HK-2 (cell line): Measurements from ENCODE around the gene SLC8A1.

Source experiments
- DNase-seq: peaks from one replicate; pipeline ENCODE4 v3.0.0-alpha.2; 2018; ENCODE audit not compliant: unreplicated experiment

Gene SLC8A1

DNA sequence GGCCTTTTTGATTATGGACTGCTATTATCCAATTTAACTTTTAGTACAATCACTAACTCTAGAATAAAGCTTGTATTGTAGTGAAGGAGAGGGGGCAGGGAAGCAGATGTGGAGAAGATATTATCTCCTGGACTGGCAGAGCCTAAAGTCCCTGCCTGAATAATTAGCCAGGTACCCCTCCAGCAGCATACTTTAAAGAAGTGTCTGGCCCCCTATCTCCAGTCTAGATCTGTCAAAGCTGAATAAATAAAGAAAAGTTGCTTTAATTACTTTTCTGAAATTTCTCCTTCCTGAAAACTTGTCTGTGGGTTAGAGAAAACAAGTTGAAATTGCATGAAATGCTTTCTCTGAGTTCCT, 258.2 kb downstream of the SLC8A1 start:
- DNase-seq: no peak

DNA sequence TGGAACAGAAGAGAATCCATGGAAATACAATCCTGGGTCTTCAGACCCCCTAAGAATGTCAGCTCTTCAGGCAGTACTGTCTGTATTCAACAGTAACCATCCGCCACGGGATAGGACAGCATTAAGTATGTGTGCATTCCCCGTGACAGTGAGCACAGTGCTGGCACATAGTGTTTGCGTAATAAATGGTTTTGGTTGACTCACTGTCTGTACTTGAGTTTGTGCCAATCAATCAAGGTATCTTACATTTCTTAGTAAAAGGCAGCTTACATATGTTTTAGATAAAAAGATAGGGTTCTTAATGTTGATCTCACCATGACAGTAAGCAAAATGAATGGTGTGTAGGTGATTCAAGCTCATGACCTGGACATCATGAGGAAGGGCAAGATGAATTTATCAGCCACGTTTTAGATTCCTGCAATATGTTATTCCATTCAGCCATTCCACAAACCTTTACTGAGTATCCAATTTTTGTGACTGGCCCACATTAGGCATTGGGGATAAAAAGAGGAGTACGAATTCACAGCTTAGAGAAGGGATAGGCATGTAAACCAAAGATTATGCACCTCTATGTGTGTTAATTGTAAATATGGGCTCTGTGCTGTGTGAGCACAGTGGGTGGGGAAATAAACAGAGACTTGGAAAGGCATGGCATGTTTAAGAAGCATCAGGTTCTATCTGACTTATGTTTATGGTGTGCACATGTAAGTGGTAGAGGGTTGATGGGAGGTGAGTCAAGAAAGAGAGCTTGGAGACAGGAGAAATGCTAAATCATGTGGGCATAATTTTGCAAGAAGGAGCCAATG, 258.8 kb downstream of the SLC8A1 start:
- DNase-seq: no peak

- no peak for DNase-seq
Measured at GRCh38 chr2:40190457-40190856, 261.4 kb downstream of the SLC8A1 start.

GRCh38 chr2:40189881-40190280, 262.0 kb downstream of the SLC8A1 start:
- DNase-seq: no peak

GRCh38 chr2:40187054-40187453, 264.8 kb downstream of the SLC8A1 start:
- DNase-seq: no peak

- DNase-seq: no peak
Measured at GRCh38 chr2:40184551-40184950, 267.3 kb downstream of the SLC8A1 start.

DNA sequence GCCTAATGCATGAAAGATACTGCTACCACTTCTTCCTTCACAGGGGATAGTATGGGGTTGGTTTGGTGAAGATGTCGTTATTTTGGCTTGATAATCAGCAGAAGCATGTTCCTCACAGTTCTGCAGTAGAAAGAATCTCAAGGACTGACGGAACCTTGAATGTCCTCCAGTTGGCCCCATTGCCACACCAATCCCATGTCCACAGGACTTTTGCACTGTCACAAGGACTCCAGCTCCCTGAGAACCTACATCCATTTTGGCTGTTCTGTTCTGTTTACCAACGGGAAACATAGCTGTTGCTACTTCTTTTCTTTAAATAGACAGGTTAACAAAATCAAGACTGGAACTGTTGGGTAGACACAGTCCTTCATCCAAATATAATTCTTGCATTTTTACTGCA, 270.0 kb downstream of the SLC8A1 start:
- DNase-seq: no peak

DNA sequence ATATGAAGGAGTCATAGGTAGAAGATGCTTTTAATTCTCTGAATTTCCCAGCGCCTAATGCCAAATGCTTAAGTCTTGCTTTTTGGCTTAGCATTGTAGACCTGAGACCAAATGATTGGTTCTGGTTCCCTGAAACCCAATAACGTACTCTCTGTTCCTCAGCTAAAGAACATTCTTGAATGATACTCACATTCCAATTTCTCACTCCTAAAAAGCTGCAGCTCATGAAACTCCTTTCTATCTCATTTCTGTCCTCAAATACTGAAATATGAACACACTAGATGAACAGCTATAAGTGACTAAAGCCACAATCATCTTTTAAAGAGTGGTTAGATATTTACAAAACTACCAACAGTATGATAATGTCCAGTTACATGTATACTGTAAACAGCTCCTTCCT, 272.1 kb downstream of the SLC8A1 start:
- DNase-seq: no peak

- no peak for DNase-seq
Measured at GRCh38 chr2:40178971-40179370, 272.9 kb downstream of the SLC8A1 start.

DNA sequence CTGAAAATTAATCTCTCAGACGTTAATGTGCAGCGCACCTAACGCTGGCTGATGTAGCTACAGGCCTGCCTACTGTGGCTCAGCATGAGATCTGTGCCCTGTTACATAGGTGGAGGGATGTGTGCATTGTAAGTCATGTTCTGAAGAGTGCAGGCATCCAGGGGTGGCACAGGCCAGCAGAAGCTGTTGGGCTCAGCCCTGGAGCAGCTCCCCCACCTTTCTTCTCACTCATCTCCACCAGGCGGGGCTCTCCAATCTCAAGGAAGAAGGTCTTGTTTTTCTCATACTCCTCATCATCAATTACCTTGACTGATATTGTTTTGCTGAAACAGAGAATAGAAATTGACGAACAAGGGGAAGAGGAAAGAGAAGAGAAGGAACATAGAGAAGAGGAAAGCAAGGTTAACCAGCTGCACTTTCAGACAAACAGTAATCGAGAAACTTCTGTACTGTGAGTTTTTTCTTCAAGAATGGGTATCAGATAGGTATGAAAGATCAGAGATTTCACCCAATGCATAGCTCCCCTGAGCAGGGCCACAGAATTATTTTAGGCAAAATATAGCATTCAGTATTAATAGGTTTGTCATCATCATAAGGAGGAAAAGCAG, 273.6 kb downstream of the SLC8A1 start:
- no peak for DNase-seq

DNA sequence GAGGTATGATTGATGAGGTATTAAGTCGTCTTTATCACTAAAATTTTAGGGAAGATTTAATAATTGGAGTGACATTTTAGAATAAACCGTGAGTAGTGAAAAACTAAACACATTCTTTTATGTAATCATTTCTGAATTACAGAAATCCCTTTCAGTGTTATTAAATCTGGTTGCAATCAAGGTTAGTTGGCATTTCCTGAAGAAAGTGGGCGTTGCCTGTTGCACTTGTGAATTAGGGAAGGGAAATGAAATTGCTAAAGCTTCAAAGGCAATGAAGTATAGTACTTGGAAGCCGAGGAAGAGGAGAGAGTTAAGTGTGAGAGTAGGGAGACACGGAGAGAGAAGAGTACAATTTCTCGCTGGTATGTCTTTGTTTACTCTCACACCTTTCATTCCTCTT, 274.5 kb downstream of the SLC8A1 start:
- DNase-seq: no peak

DNA sequence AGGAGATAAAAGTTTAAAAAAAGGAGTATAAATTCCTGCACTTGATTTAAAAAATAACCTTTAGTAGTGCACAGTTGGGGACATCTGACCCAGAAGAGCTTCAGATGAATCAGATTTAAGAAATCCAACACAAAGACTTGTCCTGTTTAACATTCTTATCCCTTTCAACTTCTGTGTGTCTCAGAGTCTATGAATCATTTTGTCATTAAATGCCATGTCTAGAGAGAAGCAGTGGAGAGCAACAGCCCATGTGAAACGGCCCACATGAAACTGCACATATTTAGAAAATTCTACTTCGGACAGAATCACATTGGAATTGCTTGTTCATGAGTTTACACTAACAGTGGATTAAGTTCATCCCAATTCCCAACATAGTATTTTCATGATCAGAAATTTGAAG, 278.6 kb downstream of the SLC8A1 start:
- DNase-seq: no peak

GRCh38 chr2:40169856-40170255, 282.0 kb downstream of the SLC8A1 start:
- no peak for DNase-seq

DNA sequence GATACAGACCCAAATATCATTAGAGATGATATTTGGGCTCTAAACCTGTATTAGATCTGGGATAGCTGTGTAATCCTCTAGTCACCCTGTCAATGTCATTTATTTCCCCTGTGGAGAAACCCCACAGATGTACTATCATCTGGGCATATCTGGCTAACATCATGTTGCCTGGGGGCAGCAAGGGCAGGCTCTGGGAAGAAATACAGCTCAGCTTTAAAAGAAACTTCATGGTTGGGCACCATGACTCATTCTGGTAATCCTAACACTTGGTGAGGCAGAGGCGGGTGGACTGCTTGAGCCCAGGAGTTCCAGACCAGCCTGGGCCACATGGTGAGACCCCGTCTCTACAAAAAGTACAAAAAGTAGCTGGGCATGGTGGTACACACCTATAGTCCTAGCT, 282.5 kb downstream of the SLC8A1 start:
- DNase-seq: no peak

GRCh38 chr2:40168546-40168945, 283.3 kb downstream of the SLC8A1 start:
- DNase-seq: no peak

GRCh38 chr2:40168032-40168431, 283.9 kb downstream of the SLC8A1 start:
- no peak for DNase-seq

DNA sequence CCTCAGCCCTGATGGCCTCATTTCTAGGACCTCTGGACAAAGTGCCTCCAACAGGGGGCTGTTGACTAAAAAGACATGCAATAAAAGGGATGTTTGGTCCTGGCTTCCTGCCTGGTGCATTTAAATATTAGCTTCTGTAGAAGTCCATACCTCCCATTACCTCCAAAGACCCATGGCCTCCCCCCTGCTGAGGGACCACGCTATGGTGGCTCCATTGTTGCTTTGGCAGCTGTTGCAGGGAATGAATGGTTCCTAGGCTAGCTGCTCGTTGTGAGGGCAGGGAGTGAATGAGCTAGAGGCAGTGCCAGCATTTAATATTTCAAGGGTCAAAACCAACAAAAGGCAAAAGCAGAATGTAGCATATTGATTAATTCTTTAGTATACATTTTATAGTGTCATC, 285.9 kb downstream of the SLC8A1 start:
- no peak for DNase-seq

DNA sequence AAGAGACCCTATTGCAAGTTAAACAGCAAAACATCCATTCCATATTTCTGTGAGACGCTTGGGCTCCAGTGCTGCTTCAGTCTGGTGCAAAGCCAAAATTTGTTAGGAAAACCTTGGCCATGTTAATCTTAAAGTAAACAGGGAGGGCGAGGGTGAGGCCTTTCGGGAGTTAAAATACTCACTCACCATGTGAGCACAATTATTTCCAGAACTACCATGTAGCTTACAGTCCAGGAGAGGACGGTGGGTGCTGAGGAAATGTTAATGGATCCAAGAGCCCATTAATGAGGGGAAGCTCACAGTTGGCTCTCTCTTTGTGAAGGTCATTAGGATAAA, 286.4 kb downstream of the SLC8A1 start:
- DNase-seq: no peak

DNA sequence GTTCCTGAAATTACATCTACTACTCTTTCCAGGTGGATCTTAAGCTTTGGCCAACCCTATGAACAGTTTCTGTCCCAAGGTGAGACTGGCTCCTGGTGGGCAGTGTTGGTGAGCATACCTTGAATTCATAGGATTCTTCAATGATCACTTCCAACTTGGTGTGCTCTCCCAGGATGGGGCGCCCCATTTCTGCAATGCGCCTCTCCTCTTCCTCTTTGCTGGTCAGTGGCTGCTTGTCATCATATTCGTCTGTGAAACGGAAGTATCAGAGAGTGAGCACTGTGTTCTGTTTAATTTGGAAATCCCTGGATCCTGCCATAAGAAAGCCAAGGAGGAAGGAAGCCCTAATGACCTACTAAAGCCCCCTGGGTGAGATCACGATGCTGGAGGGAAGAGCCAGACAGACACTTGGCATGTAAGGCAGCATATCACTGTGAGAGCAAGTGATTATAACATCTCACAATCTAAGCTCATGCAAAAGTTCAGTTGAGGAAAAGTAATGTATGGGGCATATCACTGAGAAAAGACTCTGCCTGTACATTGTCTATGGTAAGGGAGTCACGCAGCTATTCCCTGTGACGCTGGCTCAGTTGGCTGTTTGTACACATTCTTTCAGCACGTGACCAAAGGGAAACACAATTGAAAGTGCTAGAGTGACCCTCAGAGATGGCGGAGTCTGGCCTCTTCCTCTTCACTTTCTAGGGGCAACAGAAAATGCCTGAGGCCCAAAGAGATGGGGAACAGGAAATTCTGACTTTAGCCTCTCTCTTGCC, 287.0 kb downstream of the SLC8A1 start:
- no peak for DNase-seq

- DNase-seq: no peak
Measured at GRCh38 chr2:40161986-40162385, 289.9 kb downstream of the SLC8A1 start.

GRCh38 chr2:40160751-40161218, 291.1 kb downstream of the SLC8A1 start:
- no peak for DNase-seq

- DNase-seq: no peak
Measured at GRCh38 chr2:40159333-40159732, 292.6 kb downstream of the SLC8A1 start.

- no peak for DNase-seq
Measured at GRCh38 chr2:40158781-40159180, 293.1 kb downstream of the SLC8A1 start.
